RWPE2 (cell line): Measurements from ENCODE around the gene COL9A1.

Source experiments
- ATAC-seq: fragments of 200-7000 bp; cut with Tn5 transposase; 3 replicates; pipeline ENCODE4 v1.9.1; 2021; ENCODE audit warnings: low read depth
- DNase-seq: peaks from one replicate; pipeline ENCODE4 v3.0.0-alpha.2; 2020; ENCODE audit warnings: low spot score
- H3K27ac ChIP-seq: fragments of 450-650 bp; 2 replicates; pipeline ENCODE4 v1.5.1; 2017; ENCODE audit warnings: mild to moderate bottlenecking; ENCODE audit not compliant: poor library complexity, severe bottlenecking
- H3K27me3 ChIP-seq: fragments of 250-450 bp; sonication (Bioruptor Pico); 2 replicates; pipeline ENCODE4 v1.5.1; 2021; ENCODE audit warnings: mild to moderate bottlenecking, moderate library complexity; ENCODE audit not compliant: insufficient read depth, poor library complexity, severe bottlenecking
- H3K36me3 ChIP-seq: fragments of 250-450 bp; sonication (Bioruptor Pico); 2 replicates; pipeline ENCODE4 v1.5.1; 2020; ENCODE audit warnings: low read depth, mild to moderate bottlenecking, moderate library complexity
- H3K4me1 ChIP-seq: fragments of 250-450 bp; sonication (Bioruptor Pico); 2 replicates; pipeline ENCODE4 v1.5.1; 2021; ENCODE audit warnings: mild to moderate bottlenecking, moderate library complexity; ENCODE audit not compliant: insufficient read depth, poor library complexity, severe bottlenecking
- H3K4me3 ChIP-seq: fragments of 250-450 bp; sonication (Bioruptor Pico); 2 replicates; pipeline ENCODE4 v1.5.1; 2021; ENCODE audit warnings: mild to moderate bottlenecking, moderate library complexity; ENCODE audit not compliant: severe bottlenecking
- H3K9me3 ChIP-seq: fragments of 250-450 bp; sonication (Bioruptor Pico); 2 replicates; pipeline ENCODE4 v1.5.1; 2021; ENCODE audit warnings: mild to moderate bottlenecking, moderate library complexity; ENCODE audit not compliant: severe bottlenecking
- TF ChIP-seq, protein P1 (sequence below): fragments of 450-650 bp; IDR thresholded peaks from one replicate; pipeline ENCODE4 v1.5.1; 2017; ENCODE audit warnings: mild to moderate bottlenecking, moderate library complexity; ENCODE audit not compliant: poor library complexity, severe bottlenecking

Gene COL9A1

DNA sequence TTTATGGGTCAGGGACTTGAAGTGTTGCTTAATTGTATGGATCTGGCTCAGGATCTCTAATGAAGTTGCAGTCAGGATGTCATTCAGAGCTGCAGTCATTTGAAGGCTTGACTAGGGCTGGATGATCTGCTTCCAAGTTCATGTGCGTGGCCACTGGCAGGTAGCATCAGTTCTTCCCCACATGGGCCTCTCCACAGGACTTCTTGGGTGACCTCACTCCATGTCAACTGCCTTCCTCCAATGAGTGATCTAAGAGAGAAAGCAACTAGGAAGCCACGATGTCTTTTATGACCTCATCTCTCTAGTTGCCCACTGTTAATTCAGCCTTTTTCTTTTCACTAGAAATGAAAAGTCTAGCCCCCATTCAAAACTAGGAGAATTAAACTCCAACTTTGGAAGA, 104.1 kb downstream of the COL9A1 start:
- Histone ChIP-seq H3K27me3 (peaks cover 11% of the 10 kb centered on the region), H3K27ac (no peak overlapping the region), H3K9me3 (no peaks in the 10 kb centered on the region), H3K36me3 (no peaks in the 10 kb centered on the region), H3K4me3 (no peak overlapping the region), H3K4me1 (no peaks in the 10 kb centered on the region)
- DNase-seq (no peak), ATAC-seq (no peak)
- TF ChIP-seq, protein P1, sequence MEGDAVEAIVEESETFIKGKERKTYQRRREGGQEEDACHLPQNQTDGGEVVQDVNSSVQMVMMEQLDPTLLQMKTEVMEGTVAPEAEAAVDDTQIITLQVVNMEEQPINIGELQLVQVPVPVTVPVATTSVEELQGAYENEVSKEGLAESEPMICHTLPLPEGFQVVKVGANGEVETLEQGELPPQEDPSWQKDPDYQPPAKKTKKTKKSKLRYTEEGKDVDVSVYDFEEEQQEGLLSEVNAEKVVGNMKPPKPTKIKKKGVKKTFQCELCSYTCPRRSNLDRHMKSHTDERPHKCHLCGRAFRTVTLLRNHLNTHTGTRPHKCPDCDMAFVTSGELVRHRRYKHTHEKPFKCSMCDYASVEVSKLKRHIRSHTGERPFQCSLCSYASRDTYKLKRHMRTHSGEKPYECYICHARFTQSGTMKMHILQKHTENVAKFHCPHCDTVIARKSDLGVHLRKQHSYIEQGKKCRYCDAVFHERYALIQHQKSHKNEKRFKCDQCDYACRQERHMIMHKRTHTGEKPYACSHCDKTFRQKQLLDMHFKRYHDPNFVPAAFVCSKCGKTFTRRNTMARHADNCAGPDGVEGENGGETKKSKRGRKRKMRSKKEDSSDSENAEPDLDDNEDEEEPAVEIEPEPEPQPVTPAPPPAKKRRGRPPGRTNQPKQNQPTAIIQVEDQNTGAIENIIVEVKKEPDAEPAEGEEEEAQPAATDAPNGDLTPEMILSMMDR: no peak

DNA sequence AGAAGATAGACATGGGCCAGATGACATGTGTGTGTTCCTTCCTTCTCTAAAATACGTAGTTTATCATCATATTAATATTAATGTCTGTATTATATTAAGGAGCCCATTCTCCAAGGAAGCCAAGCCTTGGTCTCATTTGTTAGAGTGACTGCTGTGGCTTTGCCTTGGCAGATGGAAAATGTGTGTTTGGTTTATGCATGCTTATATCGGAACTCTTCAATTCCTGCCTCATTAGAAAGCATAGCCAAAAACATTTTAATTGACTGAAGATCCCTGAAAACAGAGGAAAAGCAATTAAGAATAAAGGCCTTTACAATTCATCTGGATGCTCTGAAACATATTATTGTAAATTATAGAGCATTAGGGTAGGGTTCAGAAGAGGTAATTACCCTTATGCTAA, 106.4 kb downstream of the COL9A1 start:
- TF ChIP-seq, protein P1: no peak
- no peak overlapping the region for H3K27ac ChIP-seq
- DNase-seq: no peak
- ATAC-seq: no peak
- H3K36me3 ChIP-seq: no peaks in the 10 kb centered on the region
- H3K4me3 ChIP-seq: no peak overlapping the region
- no peaks in the 10 kb centered on the region for H3K4me1 ChIP-seq
- H3K9me3 ChIP-seq: no peaks in the 10 kb centered on the region
- peaks cover 6% of the 10 kb centered on the region for H3K27me3 ChIP-seq

DNA sequence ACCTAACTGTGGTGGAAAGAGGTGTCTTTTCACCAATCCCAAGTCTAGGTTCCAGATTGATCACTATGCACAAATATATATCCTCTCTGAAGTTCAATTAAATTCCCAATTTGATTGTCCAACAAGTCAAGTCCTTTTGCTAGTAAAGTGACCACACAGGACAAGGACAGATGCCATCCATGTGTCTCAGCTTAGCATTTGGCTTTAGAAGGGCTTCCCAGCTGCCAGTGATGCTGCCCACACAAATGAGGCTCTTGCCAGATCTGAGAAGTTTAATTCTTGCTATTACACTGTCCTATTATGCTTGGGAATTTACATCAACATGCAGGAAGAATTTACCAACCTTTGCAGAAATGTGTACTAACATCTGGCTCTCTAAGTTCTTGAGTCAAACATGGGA, 108.5 kb downstream of the COL9A1 start:
- no peak overlapping the region for H3K4me3 ChIP-seq
- H3K4me1 ChIP-seq: no peaks in the 10 kb centered on the region
- H3K27ac ChIP-seq: no peak overlapping the region
- no peaks in the 10 kb centered on the region for H3K9me3 ChIP-seq
- DNase-seq (no peak), ATAC-seq (no peak)
- peaks cover 5% of the 10 kb centered on the region for H3K27me3 ChIP-seq
- H3K36me3 ChIP-seq: no peaks in the 10 kb centered on the region
- TF ChIP-seq, protein P1: no peak

DNA sequence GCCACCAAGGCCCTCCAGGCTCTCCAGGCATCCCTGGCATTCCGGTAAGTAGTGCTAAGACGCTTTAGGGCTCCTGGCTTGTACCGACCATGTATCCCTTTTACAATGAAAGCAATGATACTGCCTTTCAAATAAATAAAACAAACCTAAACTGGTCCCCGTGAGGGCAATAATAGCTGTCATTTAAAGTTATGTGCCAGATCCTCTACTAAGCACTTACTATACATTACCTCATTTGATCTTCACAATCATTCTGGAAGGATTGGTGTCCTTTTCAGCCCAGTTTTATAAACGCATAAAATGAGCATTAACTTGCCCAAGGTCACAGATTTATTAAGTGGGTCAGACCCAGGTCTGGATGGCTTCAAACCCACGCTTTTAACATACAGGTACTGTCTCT, 114.7 kb downstream of the COL9A1 start:
- no peak for ATAC-seq
- no peaks in the 10 kb centered on the region for H3K4me1 ChIP-seq

DNA sequence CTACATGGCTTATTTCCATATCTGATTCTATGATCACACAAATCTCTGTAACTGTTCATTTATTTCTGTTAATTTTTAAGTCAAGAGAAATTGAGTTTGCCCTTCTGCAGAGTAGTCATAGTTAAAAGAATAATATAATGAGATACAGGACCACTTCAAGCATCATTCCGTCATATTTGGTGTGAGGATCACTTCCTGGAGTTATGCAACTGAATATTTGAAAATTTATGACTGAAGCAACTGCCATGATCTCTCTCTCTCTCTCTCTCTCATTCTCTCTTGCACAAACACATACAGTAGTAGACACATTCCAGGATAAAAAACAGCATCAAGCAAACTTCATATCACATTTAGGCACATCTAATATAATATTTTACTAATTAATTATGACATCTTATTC, 116.4 kb downstream of the COL9A1 start:
- H3K4me3 ChIP-seq: no peak overlapping the region
- H3K36me3 ChIP-seq: no peaks in the 10 kb centered on the region
- no peak for ATAC-seq
- H3K27ac ChIP-seq: no peak overlapping the region
- DNase-seq: no peak
- TF ChIP-seq, protein P1: no peak
- H3K4me1 ChIP-seq: no peaks in the 10 kb centered on the region
- H3K9me3 ChIP-seq: no peaks in the 10 kb centered on the region
- peaks cover 4% of the 10 kb centered on the region for H3K27me3 ChIP-seq

More for the DNA sequence above, 114.7 kb downstream of the COL9A1 start:
- H3K9me3 ChIP-seq: no peaks in the 10 kb centered on the region
- DNase-seq: no peak
- TF ChIP-seq, protein P1: no peak
- H3K27me3 ChIP-seq: peaks cover 4% of the 10 kb centered on the region
- H3K4me3 ChIP-seq: no peak overlapping the region
- no peak overlapping the region for H3K27ac ChIP-seq
- no peaks in the 10 kb centered on the region for H3K36me3 ChIP-seq
